Mesendoderm (in vitro differentiated cells): ENCODE results near the gene NLK. TPM values are rescaled to one million over a fixed set of nuclear protein-coding genes. Genes with fewer than 3 reads are reported as not detected.

Source experiments
- DNase-seq: peaks from one replicate; pipeline ENCODE4 v3.0.0; 2013
- H2AK5ac ChIP-seq: 2 replicates; pipeline ENCODE4 v1.6.1; 2013; ENCODE audit warnings: low read length, inconsistent platforms
- H2BK120ac ChIP-seq: 2 replicates; pipeline ENCODE4 v1.6.1; 2013; ENCODE audit warnings: low read depth, mild to moderate bottlenecking, low read length, moderate library complexity, mixed read lengths
- H2BK15ac ChIP-seq: replicated peaks from 2 replicates; pipeline ENCODE4 v1.6.1; 2013; ENCODE audit warnings: low read depth, mild to moderate bottlenecking, moderate library complexity
- H2BK5ac ChIP-seq: 2 replicates; pipeline ENCODE4 v1.6.1; 2013; ENCODE audit warnings: low read length, inconsistent platforms
- H3K18ac ChIP-seq: 2 replicates; pipeline ENCODE4 v1.6.1; 2013; ENCODE audit warnings: mild to moderate bottlenecking, low read length, mixed read lengths
- H3K23ac ChIP-seq: one replicate; pipeline ENCODE4 v1.6.1; 2013; ENCODE audit warnings: low read length
- H3K27ac ChIP-seq: 2 replicates; pipeline ENCODE4 v1.5.1; 2013; ENCODE audit warnings: low read depth, mild to moderate bottlenecking, inconsistent platforms, low read length, moderate library complexity
- H3K27me3 ChIP-seq: 2 replicates; pipeline ENCODE4 v1.6.1; 2013; ENCODE audit warnings: low read length, control low read depth, mild to moderate bottlenecking, inconsistent platforms; ENCODE audit not compliant: insufficient read depth, poor library complexity
- H3K36me3 ChIP-seq: 2 replicates; pipeline ENCODE4 v1.6.1; 2013; ENCODE audit warnings: low read length, inconsistent platforms; ENCODE audit not compliant: control insufficient read depth, insufficient read depth
- H3K4ac ChIP-seq: one replicate; pipeline ENCODE4 v1.6.1; 2013; ENCODE audit warnings: low read depth, mild to moderate bottlenecking, low read length, moderate library complexity
- H3K4me1 ChIP-seq: 2 replicates; pipeline ENCODE4 v1.6.1; 2013; ENCODE audit warnings: low read depth, low read length, inconsistent platforms; ENCODE audit not compliant: control insufficient read depth
- H3K4me2 ChIP-seq: 2 replicates; pipeline ENCODE4 v1.6.1; 2013; ENCODE audit warnings: low read length
- H3K4me3 ChIP-seq: 2 replicates; pipeline ENCODE4 v1.5.1; 2013; ENCODE audit warnings: mild to moderate bottlenecking, low read length
- H3K56ac ChIP-seq: one replicate; pipeline ENCODE4 v1.6.1; 2013; ENCODE audit warnings: low read length
- H3K79me1 ChIP-seq: 2 replicates; pipeline ENCODE4 v1.6.1; 2013; ENCODE audit warnings: low read length, inconsistent platforms
- H3K79me2 ChIP-seq: 2 replicates; pipeline ENCODE4 v1.6.1; 2013; ENCODE audit warnings: mild to moderate bottlenecking, low read length; ENCODE audit not compliant: control insufficient read depth, insufficient read depth
- H3K9ac ChIP-seq: 2 replicates; pipeline ENCODE4 v1.6.1; 2013; ENCODE audit warnings: low read length, inconsistent platforms
- H4K5ac ChIP-seq: one replicate; pipeline ENCODE4 v1.6.1; 2013; ENCODE audit warnings: low read length
- H4K8ac ChIP-seq: one replicate; pipeline ENCODE4 v1.6.1; 2013; ENCODE audit warnings: low read depth, mild to moderate bottlenecking, control low read depth, low read length, moderate library complexity
- WGBS: extraction: QIAGEN DNeasy Blood & Tissue Kit; methylation state at CpG from one replicate; pipeline ENCODE4 v1.1.7; 2013; ENCODE audit warnings: low lambda C conversion rate, missing lambda C conversion rate; ENCODE audit not compliant: insufficient coverage; ENCODE audit errors: extremely low coverage; 5-methylcytosine and 5-hydroxymethylcytosine counted together
- polyA plus RNA-seq, 2 experiments: library from polyadenylated mRNA; stranded (reverse); fragments of 200-250 nt; gene quantifications; one replicate each; pipeline ENCODE4 v1.2.3, GENCODE V29; 2013

Gene NLK
- 29.4 TPM for polyA plus RNA-seq (2013, experiment 1 of 2)
- polyA plus RNA-seq (2013, experiment 2 of 2) = 27.8 TPM

DNA sequence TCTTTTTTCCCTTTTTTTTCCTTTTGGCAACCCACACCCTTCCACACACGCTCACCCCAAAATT, at the start of gene NLK:
NLK (plus strand) TSS at position 21 of the 64 bp plus-strand sequence. CDS start 197 bp downstream, outside the sequence.
- peak within 1 kb of the TSS; percentile 97 for H4K8ac ChIP-seq
- no peaks in the 10 kb centered on the region for H3K36me3 ChIP-seq
- no peak within 1 kb of the TSS for H2BK15ac ChIP-seq
- H3K23ac ChIP-seq = no peak within 1 kb of the TSS
- no peak within 1 kb of the TSS for H2AK5ac ChIP-seq
- no peak within 1 kb of the TSS for H4K5ac ChIP-seq
- H3K79me1 ChIP-seq = peaks cover 9% of the 10 kb centered on the region
- no CpG with 5 or more reads among the region's 1 CpG for WGBS
- peak within 1 kb of the TSS; percentile 59 for H3K4me2 ChIP-seq
- no peak for DNase-seq
- H3K18ac ChIP-seq = peak within 1 kb of the TSS; percentile 81
- H3K9ac ChIP-seq = peak within 1 kb of the TSS; percentile 87
- peak within 1 kb of the TSS; percentile 8 for H2BK120ac ChIP-seq
- H3K79me2 ChIP-seq = peaks cover 36% of the 10 kb centered on the region
- peak within 1 kb of the TSS; percentile 63 for H3K4ac ChIP-seq
- H2BK5ac ChIP-seq = no peak within 1 kb of the TSS
- no peaks in the 10 kb centered on the region for H3K27me3 ChIP-seq
- H3K4me1 ChIP-seq = peaks cover 11% of the 10 kb centered on the region
- peak within 1 kb of the TSS; percentile 78 for H3K27ac ChIP-seq
- peak within 1 kb of the TSS; percentile 86 for H3K56ac ChIP-seq
- peak within 1 kb of the TSS; percentile 84 for H3K4me3 ChIP-seq

DNA sequence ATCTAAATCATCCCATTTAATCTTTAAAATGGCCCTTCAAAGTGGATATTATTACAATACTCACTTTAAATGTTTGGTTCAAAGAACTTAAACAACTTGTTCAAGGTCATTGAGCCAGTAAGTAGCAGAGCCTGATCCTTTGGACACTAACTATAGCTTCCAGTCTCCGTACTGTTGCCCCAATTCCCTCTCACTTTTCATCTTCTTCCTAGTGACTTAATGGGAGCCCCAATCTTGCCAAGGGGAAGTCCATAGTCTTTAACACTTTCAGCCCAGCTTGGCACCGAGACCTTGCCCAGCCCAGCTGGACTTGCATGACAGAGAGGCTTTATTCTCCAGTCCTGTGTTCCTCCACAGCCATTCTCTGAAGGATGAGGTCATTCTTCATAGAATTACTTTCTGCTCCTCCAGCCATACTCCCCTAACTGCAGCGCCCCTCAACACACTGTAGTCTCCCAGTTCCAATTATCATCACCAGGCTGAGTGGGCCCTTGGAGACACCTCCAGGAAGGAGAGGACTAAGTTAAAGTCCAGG, 49.2 kb upstream of the NLK start:
- no CpG with 5 or more reads among the region's 3 CpGs for WGBS

DNA sequence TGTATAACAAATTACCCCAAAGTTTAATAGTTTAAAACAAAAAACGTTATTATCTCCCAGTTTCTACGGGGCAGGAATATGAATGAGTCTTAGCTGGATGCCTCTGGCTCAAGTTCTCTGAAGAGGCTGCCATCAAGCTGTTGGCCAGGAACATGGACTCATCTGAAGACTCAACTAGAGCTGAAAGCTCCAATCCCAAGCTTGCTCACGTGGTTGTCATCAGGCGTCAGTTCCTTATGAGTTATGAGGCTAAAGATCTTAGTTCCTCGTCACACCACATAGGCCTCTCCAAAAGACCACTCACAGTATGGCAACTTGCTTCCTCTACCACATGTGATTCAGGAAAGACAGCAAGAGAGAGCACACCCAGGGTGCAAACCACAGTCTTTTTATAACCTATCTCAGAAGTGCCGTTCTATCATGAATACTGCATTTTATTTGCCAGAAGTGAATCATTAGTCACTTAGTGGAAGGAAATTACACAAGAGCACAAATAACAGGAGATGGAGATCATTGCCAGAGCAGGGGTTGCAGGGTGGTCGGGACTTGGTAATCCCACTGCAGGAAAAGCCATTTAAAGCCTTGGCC, 48.7 kb upstream of the NLK start:
- Histone ChIP-seq H3K27ac (no peak overlapping the region), H2BK15ac (no peak overlapping the region), H2BK5ac (no peak overlapping the region), H4K5ac (no peak overlapping the region), H3K4ac (no peak overlapping the region), H3K4me3 (no peak overlapping the region), H3K79me2 (no peaks in the 10 kb centered on the region), H2BK120ac (no peak overlapping the region), H3K27me3 (no peaks in the 10 kb centered on the region), H3K56ac (no peak overlapping the region), H4K8ac (no peak overlapping the region), H2AK5ac (no peak overlapping the region), H3K4me2 (no peak overlapping the region), H3K23ac (no peak overlapping the region), H3K79me1 (no peaks in the 10 kb centered on the region), H3K36me3 (no peaks in the 10 kb centered on the region), H3K4me1 (peaks cover 4% of the 10 kb centered on the region), H3K18ac (no peak overlapping the region), H3K9ac (no peak overlapping the region)
- DNase-seq = no peak
- no CpG with 5 or more reads among the region's 7 CpGs for WGBS

More for the DNA sequence above, 49.2 kb upstream of the NLK start:
- H3K36me3 ChIP-seq = no peaks in the 10 kb centered on the region
- no peaks in the 10 kb centered on the region for H3K79me1 ChIP-seq
- H4K8ac ChIP-seq = no peak overlapping the region
- H3K9ac ChIP-seq = no peak overlapping the region
- H2BK15ac ChIP-seq = no peak overlapping the region
- H3K4me2 ChIP-seq = no peak overlapping the region
- H2AK5ac ChIP-seq = no peak overlapping the region
- H3K27me3 ChIP-seq = no peaks in the 10 kb centered on the region
- H3K4me1 ChIP-seq = peaks cover 4% of the 10 kb centered on the region
- H3K4me3 ChIP-seq = no peak overlapping the region
- H2BK120ac ChIP-seq = no peak overlapping the region
- no peak overlapping the region for H3K23ac ChIP-seq
- H3K27ac ChIP-seq = no peak overlapping the region
- no peak overlapping the region for H3K4ac ChIP-seq
- H4K5ac ChIP-seq = no peak overlapping the region
- no peak for DNase-seq
- H3K18ac ChIP-seq = no peak overlapping the region
- H3K56ac ChIP-seq = no peak overlapping the region
- H2BK5ac ChIP-seq = no peak overlapping the region
- H3K79me2 ChIP-seq = no peaks in the 10 kb centered on the region

DNA sequence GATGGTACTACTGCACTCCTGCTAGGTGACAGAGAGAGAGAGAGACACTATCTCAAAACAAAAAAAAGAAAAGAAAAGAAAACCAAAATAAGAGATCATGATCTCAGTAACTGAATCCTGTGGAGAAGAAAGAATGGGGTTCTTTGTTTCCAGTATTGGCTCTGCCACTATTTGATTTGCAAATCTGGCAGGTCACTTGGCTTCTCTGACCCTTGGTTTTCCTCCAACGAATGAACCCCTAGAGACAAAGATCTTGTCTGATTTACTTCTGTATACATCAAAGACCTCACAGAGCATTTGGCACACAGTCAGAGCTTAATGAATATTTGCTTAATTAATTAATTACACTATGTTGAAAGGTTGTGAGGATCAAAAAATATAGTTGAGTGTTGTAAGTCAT, 47.9 kb upstream of the NLK start:
- DNase-seq = no peak
- Histone ChIP-seq H2AK5ac (no peak overlapping the region), H3K56ac (no peak overlapping the region), H3K79me1 (no peaks in the 10 kb centered on the region), H4K5ac (no peak overlapping the region), H3K4me1 (peaks cover 4% of the 10 kb centered on the region), H3K4ac (no peak overlapping the region), H3K27me3 (no peaks in the 10 kb centered on the region), H2BK120ac (no peak overlapping the region), H4K8ac (no peak overlapping the region), H3K4me2 (no peak overlapping the region), H3K18ac (no peak overlapping the region), H3K79me2 (no peaks in the 10 kb centered on the region), H3K23ac (no peak overlapping the region), H3K27ac (no peak overlapping the region), H3K36me3 (no peaks in the 10 kb centered on the region), H3K9ac (no peak overlapping the region), H3K4me3 (no peak overlapping the region), H2BK15ac (no peak overlapping the region), H2BK5ac (no peak overlapping the region)
- no CpG with 5 or more reads among the region's 1 CpG for WGBS

DNA sequence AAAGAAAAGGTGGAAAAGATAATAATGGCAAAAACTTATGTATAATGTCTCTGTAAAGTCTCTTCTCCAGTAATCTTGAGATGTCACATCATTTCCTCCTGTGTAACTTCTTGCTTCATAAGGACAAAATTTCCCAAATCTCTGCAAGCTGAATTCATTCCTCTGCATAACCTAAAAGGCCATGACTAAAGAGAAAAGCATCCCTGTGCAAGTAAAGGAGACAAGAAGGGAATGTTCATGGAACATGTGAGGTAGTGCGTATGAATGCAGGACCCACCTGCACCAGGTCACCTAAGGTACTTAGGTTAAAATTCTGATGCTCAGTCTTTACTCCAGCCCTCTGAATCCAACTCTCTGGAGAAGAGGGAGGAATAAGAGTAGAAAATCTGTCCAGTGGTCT, 46.9 kb upstream of the NLK start:
- Histone ChIP-seq H3K27me3 (no peaks in the 10 kb centered on the region), H3K79me1 (no peaks in the 10 kb centered on the region), H3K18ac (no peak overlapping the region), H3K9ac (no peak overlapping the region), H3K27ac (no peak overlapping the region), H3K23ac (no peak overlapping the region), H3K4me1 (peaks cover 4% of the 10 kb centered on the region), H2BK15ac (no peak overlapping the region), H2AK5ac (no peak overlapping the region), H4K8ac (no peak overlapping the region), H2BK120ac (no peak overlapping the region), H2BK5ac (no peak overlapping the region), H3K79me2 (no peaks in the 10 kb centered on the region), H3K4me2 (no peak overlapping the region), H3K56ac (no peak overlapping the region), H3K4ac (no peak overlapping the region), H3K36me3 (no peaks in the 10 kb centered on the region), H4K5ac (no peak overlapping the region), H3K4me3 (no peak overlapping the region)
- WGBS = no CpG with 5 or more reads among the region's 1 CpG
- DNase-seq = no peak
